NT2/D1 (cell line): ENCODE data around the gene LSM12.

ENCODE experiments used
- DNase-seq: peaks from one replicate; pipeline ENCODE4 v3.0.0-alpha.2; 2011; ENCODE audit warnings: low read depth, low spot score
- H3K27me3 ChIP-seq: 2 replicates; pipeline ENCODE4 v1.6.0; 2011; ENCODE audit warnings: mild to moderate bottlenecking; ENCODE audit not compliant: insufficient read length, insufficient read depth
- H3K36me3 ChIP-seq: 2 replicates; pipeline ENCODE4 v1.6.1; 2011; ENCODE audit warnings: mild to moderate bottlenecking, low read length, mixed read lengths; ENCODE audit not compliant: insufficient read depth, insufficient read length
- H3K4me1 ChIP-seq: 2 replicates; pipeline ENCODE4 v1.5.1; 2011; ENCODE audit not compliant: insufficient read depth, insufficient read length
- H3K4me3 ChIP-seq: 2 replicates; pipeline ENCODE4 v1.5.1; 2011; ENCODE audit warnings: low read depth; ENCODE audit not compliant: insufficient read length
- H3K9ac ChIP-seq: 2 replicates; pipeline ENCODE4 v1.6.0; 2011; ENCODE audit warnings: low read depth; ENCODE audit not compliant: insufficient read length
- H3K9me3 ChIP-seq: 2 replicates; pipeline ENCODE4 v1.5.1; 2011; ENCODE audit warnings: mild to moderate bottlenecking, low read length; ENCODE audit not compliant: insufficient read depth
- SUZ12 ChIP-seq: IDR thresholded peaks from 2 replicates; pipeline ENCODE4 v1.6.1; 2011; ENCODE audit not compliant: insufficient read length, insufficient read depth; ENCODE audit errors: extremely low read depth
- YY1 ChIP-seq: IDR thresholded peaks from 2 replicates; pipeline ENCODE4 v1.6.1; 2011; ENCODE audit not compliant: insufficient read length, insufficient read depth
- ZNF274 ChIP-seq: IDR thresholded peaks from 2 replicates; pipeline ENCODE4 v1.6.1; 2011; ENCODE audit warnings: mild to moderate bottlenecking, low read depth, low read length

LSM12 gene

GRCh38 chr17:44074231-44074910 lies 7.9 kb upstream of the LSM12 start:
- H3K4me3 ChIP-seq, result no peak overlapping the region
- H3K4me1 ChIP-seq, result peaks cover 13% of the 10 kb centered on the region
- no peaks in the 10 kb centered on the region for H3K27me3 ChIP-seq
- no peak overlapping the region for H3K9ac ChIP-seq
- no peak for TF ChIP-seq ZNF274
- no peak for TF ChIP-seq YY1
- TF ChIP-seq SUZ12, result no peak
- no peaks in the 10 kb centered on the region for H3K9me3 ChIP-seq
- DNase-seq, result no peak
- peaks cover 65% of the 10 kb centered on the region for H3K36me3 ChIP-seq

- Histone ChIP-seq H3K36me3 (peaks cover 41% of the 10 kb centered on the region), H3K9ac (peak overlapping the region; percentile 94), H3K9me3 (no peaks in the 10 kb centered on the region), H3K27me3 (no peaks in the 10 kb centered on the region), H3K4me3 (peak overlapping the region; percentile 87), H3K4me1 (peaks cover 8% of the 10 kb centered on the region)
- TF ChIP-seq ZNF274 (no peak), YY1 (no peak), SUZ12 (no peak)
- no peak for DNase-seq
Measured at GRCh38 chr17:44071772-44072171, 5.3 kb upstream of the LSM12 start.

DNA sequence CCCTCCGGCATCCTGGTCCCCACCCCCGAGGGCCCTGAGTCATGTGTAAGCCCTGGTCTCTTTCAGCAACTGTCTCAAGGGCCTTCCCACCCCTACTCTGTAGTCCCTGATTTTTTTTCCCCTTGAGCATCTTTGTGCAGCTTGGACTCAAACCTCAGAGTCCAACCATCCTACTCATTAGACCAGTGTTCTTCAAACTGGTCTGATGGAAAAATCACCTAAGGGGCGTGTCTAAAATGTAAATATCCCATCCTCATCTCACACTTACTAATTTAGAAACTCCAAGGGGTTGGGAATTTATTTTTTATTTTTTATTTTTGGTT lies 4.7 kb upstream of the LSM12 start:
- TF ChIP-seq ZNF274 (no peak), SUZ12 (no peak), YY1 (no peak)
- DNase-seq, result no peak
- H3K4me1 ChIP-seq, result peaks cover 8% of the 10 kb centered on the region
- no peaks in the 10 kb centered on the region for H3K27me3 ChIP-seq
- peak overlapping the region; percentile 94 for H3K9ac ChIP-seq
- peaks cover 35% of the 10 kb centered on the region for H3K36me3 ChIP-seq
- peak overlapping the region; percentile 87 for H3K4me3 ChIP-seq
- H3K9me3 ChIP-seq, result no peaks in the 10 kb centered on the region

GRCh38 chr17:44070455-44071197 lies 4.2 kb upstream of the LSM12 start, which contains the start of gene G6PC3:
TSS of gene G6PC3 (plus strand) at chr17:44070735. CDS start at chr17:44070966, 231 bp downstream.
- peak; percentile 91 for DNase-seq
- TF ChIP-seq SUZ12, result no peak
- Histone ChIP-seq H3K36me3 (peaks cover 29% of the 10 kb centered on the region), H3K9ac (peak within 1 kb of the TSS; percentile 94), H3K9me3 (no peaks in the 10 kb centered on the region), H3K4me1 (peaks cover 4% of the 10 kb centered on the region), H3K4me3 (peak within 1 kb of the TSS; percentile 87), H3K27me3 (no peaks in the 10 kb centered on the region)

DNA sequence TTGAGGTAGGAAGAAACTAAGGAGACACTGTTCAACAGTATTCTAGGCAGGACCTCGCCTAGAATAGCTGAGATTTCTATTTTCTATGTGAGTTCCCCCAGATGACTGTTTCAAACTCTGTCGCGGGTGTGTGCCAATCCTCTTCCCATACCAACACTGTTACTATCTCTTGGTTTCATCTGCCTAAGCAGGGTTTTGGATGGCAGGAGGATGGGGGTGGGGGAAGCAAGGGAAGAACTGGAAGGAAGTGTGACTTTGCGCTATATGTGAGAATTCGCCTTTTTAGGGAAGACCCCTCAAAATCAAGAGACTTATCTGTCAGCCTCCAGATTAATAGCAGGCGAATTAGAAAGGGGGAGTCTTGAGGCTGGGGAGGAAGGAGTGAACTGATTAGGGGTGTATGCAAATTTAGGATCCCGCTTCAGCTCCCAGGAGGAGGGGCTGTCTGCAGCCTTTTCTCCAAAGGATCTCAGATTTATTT lies 3.5 kb upstream of the LSM12 start:
- no peak for DNase-seq

DNA sequence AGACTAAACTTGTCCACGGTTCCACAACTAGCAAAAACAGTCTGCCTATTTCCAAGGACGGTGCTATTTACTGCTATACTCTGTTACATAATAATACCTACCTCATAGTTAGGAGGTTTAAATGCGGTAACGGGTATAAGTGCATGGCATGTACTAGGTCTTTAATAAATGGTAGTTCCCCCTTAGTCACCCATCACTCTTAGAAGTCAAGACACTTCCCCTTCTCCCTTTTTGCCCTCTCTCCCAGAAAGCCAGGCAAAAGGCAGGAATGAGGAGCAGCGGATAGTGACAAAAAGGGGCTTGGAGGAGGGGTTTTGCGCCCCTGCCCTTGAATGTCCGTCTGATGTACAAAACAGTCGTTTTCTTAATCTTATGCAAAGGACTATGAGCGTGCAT lies 1.1 kb upstream of the LSM12 start:
- Histone ChIP-seq H3K4me1 (peaks cover 4% of the 10 kb centered on the region), H3K9ac (no peak overlapping the region)
- DNase-seq, result no peak

More for the DNA sequence above, 3.5 kb upstream of the LSM12 start:
- Histone ChIP-seq H3K9me3 (no peaks in the 10 kb centered on the region), H3K9ac (peak overlapping the region; percentile 76), H3K27me3 (no peaks in the 10 kb centered on the region), H3K4me3 (peak overlapping the region; percentile 41), H3K4me1 (no peaks in the 10 kb centered on the region), H3K36me3 (peaks cover 25% of the 10 kb centered on the region)
- TF ChIP-seq ZNF274 (no peak), SUZ12 (no peak), YY1 (no peak)

GRCh38 chr17:44065668-44066203 lies 735 bp downstream of the LSM12 start:
- TF ChIP-seq SUZ12 (no peak), ZNF274 (no peak), YY1 (no peak)
- peaks cover 4% of the 10 kb centered on the region for H3K4me1 ChIP-seq
- H3K9me3 ChIP-seq, result no peaks in the 10 kb centered on the region
- H3K9ac ChIP-seq, result peak overlapping the region; percentile 92
- no peak for DNase-seq
- peak overlapping the region; percentile 82 for H3K4me3 ChIP-seq
- H3K36me3 ChIP-seq, result peaks cover 40% of the 10 kb centered on the region
- H3K27me3 ChIP-seq, result no peaks in the 10 kb centered on the region

More for the DNA sequence above, 1.1 kb upstream of the LSM12 start:
- H3K9me3 ChIP-seq, result no peaks in the 10 kb centered on the region
- no peaks in the 10 kb centered on the region for H3K27me3 ChIP-seq
- H3K36me3 ChIP-seq, result peaks cover 24% of the 10 kb centered on the region
- TF ChIP-seq ZNF274 (no peak), YY1 (no peak), SUZ12 (no peak)
- no peak overlapping the region for H3K4me3 ChIP-seq
